ENCODE measurements around the gene EIF2B2.

Gene EIF2B2

GRCh38 chr14:74978416-74978947, 24.2 kb upstream of the EIF2B2 start:
- Histone ChIP-seq H4K8ac (ENCODE audit: low read depth, low read length) (peak overlapping the region; percentile 52), H3K4ac (ENCODE audit: low read depth, low read length) (no peak overlapping the region), H3K18ac (ENCODE audit: low read length) (peak overlapping the region; percentile 46), H3K9me3 (ENCODE audit: insufficient read depth, low read depth, low read length) (no peaks in the 10 kb centered on the region), H3K79me1 (ENCODE audit: low read length) (peaks cover 45% of the 10 kb centered on the region), H3K27me3 (ENCODE audit: insufficient read depth, low read length) (no peaks in the 10 kb centered on the region), H3K27ac (ENCODE audit: low read depth, low read length) (peak overlapping the region; percentile 45), H4K12ac (ENCODE audit: low read depth, low read length) (peak overlapping the region; percentile 28), H4K91ac (ENCODE audit: low read depth, low read length) (peak overlapping the region; percentile 90), H3K14ac (ENCODE audit: low read length) (peak overlapping the region; percentile 80), H2BK12ac (ENCODE audit: low read length) (peak overlapping the region; percentile 67), H3K4me2 (ENCODE audit: low read length) (no peak overlapping the region), H3K4me1 (ENCODE audit: control insufficient read depth in 1 of 2, insufficient read depth in 2 of 2, low read length in 2 of 2) (peaks cover 42 to 53% of the 10 kb centered on the region in 2 experiments), H3K36me3 (ENCODE audit: control insufficient read depth in 1 of 2, insufficient read depth in 2 of 2, low read length in 2 of 2) (no peaks in the 10 kb centered on the region), H3K23ac (ENCODE audit: low read length) (no peak overlapping the region), H2AFZ (ENCODE audit: insufficient read depth, low read length, poor library complexity) (no peak overlapping the region), H2BK5ac (ENCODE audit: low read depth, low read length, poor library complexity) (peak overlapping the region; percentile 90), H2AK5ac (ENCODE audit: low read length) (peak overlapping the region; percentile 43), H3K79me2 (ENCODE audit: control insufficient read depth, insufficient read depth, low read length, poor library complexity) (peaks cover 4% of the 10 kb centered on the region), H3K9ac (ENCODE audit: low read length) (no peak overlapping the region), H3K4me3 (ENCODE audit: low read depth, low read length) (no peak overlapping the region), H2BK120ac (ENCODE audit: insufficient read depth, low read length, poor library complexity) (peak overlapping the region; percentile 81)
- peak; percentile 86 to 94 for DNase-seq
- no CpG with 5 or more reads among the region's 11 CpGs for WGBS (ENCODE audit: extremely low coverage, insufficient coverage, insufficient read length)

- Histone ChIP-seq H3K9me3 (ENCODE audit: insufficient read depth, low read depth, low read length) (no peaks in the 10 kb centered on the region), H3K14ac (ENCODE audit: low read length) (no peak overlapping the region), H3K18ac (ENCODE audit: low read length) (no peak overlapping the region), H2BK5ac (ENCODE audit: low read depth, low read length, poor library complexity) (no peak overlapping the region), H3K4me1 (ENCODE audit: control insufficient read depth in 1 of 2, insufficient read depth in 2 of 2, low read length in 2 of 2) (peaks cover 38 to 48% of the 10 kb centered on the region in 2 experiments), H3K79me2 (ENCODE audit: control insufficient read depth, insufficient read depth, low read length, poor library complexity) (peaks cover 4% of the 10 kb centered on the region), H4K12ac (ENCODE audit: low read depth, low read length) (no peak overlapping the region), H3K4ac (ENCODE audit: low read depth, low read length) (no peak overlapping the region), H2BK12ac (ENCODE audit: low read length) (no peak overlapping the region), H2AFZ (ENCODE audit: insufficient read depth, low read length, poor library complexity) (no peak overlapping the region), H3K36me3 (ENCODE audit: control insufficient read depth in 1 of 2, insufficient read depth in 2 of 2, low read length in 2 of 2) (no peaks in the 10 kb centered on the region), H2AK5ac (ENCODE audit: low read length) (no peak overlapping the region), H3K4me3 (ENCODE audit: low read depth, low read length) (no peak overlapping the region), H4K8ac (ENCODE audit: low read depth, low read length) (peak overlapping the region; percentile 20), H4K91ac (ENCODE audit: low read depth, low read length) (peak overlapping the region; percentile 22), H2BK120ac (ENCODE audit: insufficient read depth, low read length, poor library complexity) (no peak overlapping the region), H3K4me2 (ENCODE audit: low read length) (no peak overlapping the region), H3K79me1 (ENCODE audit: low read length) (peaks cover 42% of the 10 kb centered on the region), H3K27me3 (ENCODE audit: insufficient read depth, low read length) (no peaks in the 10 kb centered on the region), H3K9ac (ENCODE audit: low read length) (no peak overlapping the region), H3K27ac (ENCODE audit: low read depth, low read length) (peak overlapping the region; percentile 53), H3K23ac (ENCODE audit: low read length) (no peak overlapping the region)
- DNase-seq = peak; percentile 80 to 88
- no CpG with 5 or more reads among the region's 4 CpGs for WGBS (ENCODE audit: extremely low coverage, insufficient coverage, insufficient read length)
Measured at GRCh38 chr14:74979029-74979428, 23.7 kb upstream of the EIF2B2 start.

- WGBS (ENCODE audit: extremely low coverage, insufficient coverage, insufficient read length) = no CpG with 5 or more reads among the region's 23 CpGs
- H3K9me3 ChIP-seq (ENCODE audit: insufficient read depth, low read depth, low read length) = no peaks in the 10 kb centered on the region
- peak overlapping the region; percentile 22 for H4K91ac ChIP-seq (ENCODE audit: low read depth, low read length)
- no peak overlapping the region for H3K23ac ChIP-seq (ENCODE audit: low read length)
- no peak overlapping the region for H3K9ac ChIP-seq (ENCODE audit: low read length)
- H2AFZ ChIP-seq (ENCODE audit: insufficient read depth, low read length, poor library complexity) = no peak overlapping the region
- peaks cover 4% of the 10 kb centered on the region for H3K79me2 ChIP-seq (ENCODE audit: control insufficient read depth, insufficient read depth, low read length, poor library complexity)
- H3K4me2 ChIP-seq (ENCODE audit: low read length) = no peak overlapping the region
- H3K4me3 ChIP-seq (ENCODE audit: low read depth, low read length) = peak overlapping the region; percentile 1
- peaks cover 38% of the 10 kb centered on the region for H3K79me1 ChIP-seq (ENCODE audit: low read length)
- H4K8ac ChIP-seq (ENCODE audit: low read depth, low read length) = peak overlapping the region; percentile 20
- peak overlapping the region; percentile 14 for H2AK5ac ChIP-seq (ENCODE audit: low read length)
- H3K27ac ChIP-seq (ENCODE audit: low read depth, low read length) = peak overlapping the region; percentile 53
- H3K27me3 ChIP-seq (ENCODE audit: insufficient read depth, low read length) = no peaks in the 10 kb centered on the region
- DNase-seq = peak; percentile 92 to 96
- no peak overlapping the region for H3K4ac ChIP-seq (ENCODE audit: low read depth, low read length)
- H2BK5ac ChIP-seq (ENCODE audit: low read depth, low read length, poor library complexity) = peak overlapping the region; percentile 3
- H3K18ac ChIP-seq (ENCODE audit: low read length) = peak overlapping the region; percentile 24
- peak overlapping the region; percentile 8 for H3K14ac ChIP-seq (ENCODE audit: low read length)
- H4K12ac ChIP-seq (ENCODE audit: low read depth, low read length) = no peak overlapping the region
- H2BK12ac ChIP-seq (ENCODE audit: low read length) = peak overlapping the region; percentile 9
- H2BK120ac ChIP-seq (ENCODE audit: insufficient read depth, low read length, poor library complexity) = peak overlapping the region; percentile 18
- no peaks in the 10 kb centered on the region for H3K36me3 ChIP-seq (ENCODE audit: control insufficient read depth in 1 of 2, insufficient read depth in 2 of 2, low read length in 2 of 2)
- peaks cover 31 to 44% of the 10 kb centered on the region in 2 experiments for H3K4me1 ChIP-seq (ENCODE audit: control insufficient read depth in 1 of 2, insufficient read depth in 2 of 2, low read length in 2 of 2)
Measured at GRCh38 chr14:74979442-74980397, 23.0 kb upstream of the EIF2B2 start.

DNA sequence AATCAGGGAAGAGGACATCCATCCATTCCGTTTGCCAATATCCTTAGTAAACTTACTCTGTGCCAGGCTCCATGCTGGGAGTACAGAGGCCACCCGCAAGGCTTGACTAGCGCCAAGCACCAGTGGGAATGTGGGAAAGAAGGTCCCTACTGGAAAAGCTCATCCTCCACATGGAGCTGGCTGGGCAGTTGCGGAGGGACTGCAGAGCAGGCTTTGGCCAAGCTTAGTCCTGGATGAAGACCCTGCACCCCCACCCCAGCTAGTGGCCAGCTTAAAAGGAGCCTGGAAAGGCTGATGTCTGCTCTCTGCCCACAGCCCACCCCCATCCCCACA, 22.4 kb upstream of the EIF2B2 start:
- Histone ChIP-seq H2AK5ac (ENCODE audit: low read length) (peak overlapping the region; percentile 2), H3K4me1 (ENCODE audit: control insufficient read depth in 1 of 2, insufficient read depth in 2 of 2, low read length in 2 of 2) (peaks cover 28 to 41% of the 10 kb centered on the region in 2 experiments)

More for the DNA sequence above, 22.4 kb upstream of the EIF2B2 start:
- Histone ChIP-seq H3K4ac (ENCODE audit: low read depth, low read length) (peak overlapping the region; percentile 12), H4K12ac (ENCODE audit: low read depth, low read length) (no peak overlapping the region), H3K9me3 (ENCODE audit: insufficient read depth, low read depth, low read length) (no peaks in the 10 kb centered on the region), H3K79me1 (ENCODE audit: low read length) (peaks cover 37% of the 10 kb centered on the region), H2BK120ac (ENCODE audit: insufficient read depth, low read length, poor library complexity) (peak overlapping the region; percentile 54), H2BK12ac (ENCODE audit: low read length) (peak overlapping the region; percentile 85), H3K79me2 (ENCODE audit: control insufficient read depth, insufficient read depth, low read length, poor library complexity) (peaks cover 4% of the 10 kb centered on the region), H3K4me3 (ENCODE audit: low read depth, low read length) (no peak overlapping the region), H3K4me2 (ENCODE audit: low read length) (peak overlapping the region; percentile 2), H3K27ac (ENCODE audit: low read depth, low read length) (no peak overlapping the region), H4K91ac (ENCODE audit: low read depth, low read length) (peak overlapping the region; percentile 22), H3K9ac (ENCODE audit: low read length) (no peak overlapping the region), H2BK5ac (ENCODE audit: low read depth, low read length, poor library complexity) (peak overlapping the region; percentile 10), H3K36me3 (ENCODE audit: control insufficient read depth in 1 of 2, insufficient read depth in 2 of 2, low read length in 2 of 2) (no peaks in the 10 kb centered on the region), H2AFZ (ENCODE audit: insufficient read depth, low read length, poor library complexity) (peak overlapping the region; percentile 26), H4K8ac (ENCODE audit: low read depth, low read length) (no peak overlapping the region), H3K27me3 (ENCODE audit: insufficient read depth, low read length) (no peaks in the 10 kb centered on the region), H3K23ac (ENCODE audit: low read length) (no peak overlapping the region), H3K18ac (ENCODE audit: low read length) (no peak overlapping the region), H3K14ac (ENCODE audit: low read length) (no peak overlapping the region)
- WGBS (ENCODE audit: extremely low coverage, insufficient coverage, insufficient read length) = no CpG with 5 or more reads among the region's 4 CpGs
- DNase-seq = no peak

Data from trophoblast cell (in vitro differentiated cells and primary cell).